K562 (cell line): ENCODE measurements around the gene RALY. TPM values are rescaled to one million over a fixed set of nuclear protein-coding genes. Genes with fewer than 3 reads are reported as not detected.

ENCODE experiments used
- CEBPG ChIP-seq, 3 experiments: fragments of 200-800 bp in 1 of 3; sonication (Bioruptor generic) in 1 of 3; sonication (generic) in 1 of 3; formaldehyde crosslinking in 1 of 3; IDR thresholded peaks in 2 of 3; conservative IDR thresholded peaks in 1 of 3; 2 replicates each; pipeline versions ENCODE4 v1.6.1 to v1.8.0; 2016 to 2022; ENCODE audit warnings: missing compliant biosample characterization in 2 of 3, missing genetic modification characterization in 2 of 3, mild to moderate bottlenecking in 1 of 3, missing genetic modification reagents in 1 of 3
- CREB1 ChIP-seq, 2 experiments: sonication (generic) in 1 of 2; formaldehyde crosslinking in 1 of 2; IDR thresholded peaks; 2 replicates each; pipeline versions ENCODE4 v1.6.1 to v1.8.0; 2012 to 2022; ENCODE audit warnings: inconsistent platforms in 1 of 2, mild to moderate bottlenecking in 1 of 2, missing genetic modification reagents in 1 of 2, moderate library complexity in 1 of 2
- E4F1 ChIP-seq: fragments of 250-450 bp; sonication (Bioruptor Pico); IDR thresholded peaks from 2 replicates; pipeline ENCODE4 v1.5.0; 2021; ENCODE audit warnings: mild to moderate bottlenecking, borderline replicate concordance
- EP400 ChIP-seq: fragments of 450-650 bp; IDR thresholded peaks from 2 replicates; pipeline ENCODE4 v1.6.1; 2017; ENCODE audit warnings: antibody characterized with exemption, mild to moderate bottlenecking, moderate library complexity
- ETV6 ChIP-seq, 3 experiments: fragments of 150-350 bp in 1 of 3; sonication (generic) in 1 of 3; formaldehyde crosslinking in 1 of 3; IDR thresholded peaks; 2 replicates each; pipeline versions ENCODE4 v1.6.1 to v1.8.0; 2014 to 2022; ENCODE audit warnings: borderline replicate concordance in 2 of 3, low read depth in 2 of 3, antibody characterized with exemption in 1 of 3, low read length in 1 of 3, mild to moderate bottlenecking in 1 of 3, missing genetic modification reagents in 1 of 3
- GABPA ChIP-seq: fragments of 200-800 bp; sonication (Bioruptor generic); conservative IDR thresholded peaks from 2 replicates; pipeline ENCODE4 v1.6.1; 2016; ENCODE audit warnings: low read depth, missing genetic modification characterization, missing compliant biosample characterization
- HNRNPUL1 ChIP-seq: fragments of 200-400 bp; formaldehyde crosslinking; IDR thresholded peaks from 2 replicates; pipeline ENCODE4 v1.6.1; 2017; ENCODE audit warnings: low read length
- NCOA1 ChIP-seq: fragments of 450-650 bp; IDR thresholded peaks from 2 replicates; pipeline ENCODE4 v1.6.1; 2016; ENCODE audit warnings: low read depth
- POLR3G ChIP-seq: IDR thresholded peaks from 2 replicates; pipeline ENCODE4 v1.6.1; 2011; ENCODE audit not compliant: insufficient read length, insufficient replicate concordance; ENCODE audit errors: extremely low read depth
- SMAD3 ChIP-seq: fragments of 450-650 bp; formaldehyde crosslinking; conservative IDR thresholded peaks from 2 replicates; pipeline ENCODE4 v1.4.0; 2020; ENCODE audit warnings: mild to moderate bottlenecking
- SRSF7 ChIP-seq: fragments of 200-400 bp; formaldehyde crosslinking; optimal IDR thresholded peaks from 2 replicates; pipeline ENCODE3; 2017; ENCODE audit warnings: mild to moderate bottlenecking, low read depth, low read length
- ZNF239 ChIP-seq: fragments of 250-450 bp; sonication (Bioruptor Pico); IDR thresholded peaks from 2 replicates; pipeline ENCODE4 v1.4.0; 2020; ENCODE audit warnings: mild to moderate bottlenecking
- ZNF311 ChIP-seq: fragments of 250-450 bp; sonication (Bioruptor Pico); IDR thresholded peaks from 2 replicates; pipeline ENCODE4 v1.4.0; 2020; ENCODE audit warnings: mild to moderate bottlenecking, moderate library complexity
- ZNF511 ChIP-seq: sonication (generic); formaldehyde crosslinking; IDR thresholded peaks from 2 replicates; pipeline ENCODE4 v1.8.0; 2022; ENCODE audit warnings: mild to moderate bottlenecking, missing genetic modification reagents
- ZNF583 ChIP-seq: fragments of 250-450 bp; sonication (Bioruptor Pico); IDR thresholded peaks from 2 replicates; pipeline ENCODE4 v1.4.0; 2020
- ZZZ3 ChIP-seq: fragments of 450-650 bp; IDR thresholded peaks from 2 replicates; pipeline ENCODE4 v1.6.1; 2016; ENCODE audit warnings: antibody characterized with exemption, mild to moderate bottlenecking, moderate library complexity
- polyA plus RNA-seq, 8 experiments: library from polyadenylated mRNA; depleted of rRNA in 4 of 8; stranded (reverse) in 5 of 8; unstranded in 3 of 8; fragments of >200 nt; fragmentation: Nextera tagmentation in 2 of 8; fragmentation: Illumina TruSeq in 1 of 8; extraction: Ambion mirVana in 2 of 8; extraction: Trizol in 1 of 8; gene quantifications; 2 replicates each; pipeline versions ENCODE4 v1.2.1 to v1.2.3, GENCODE V29; 2011 to 2014; ENCODE audit warnings: inconsistent platforms in 1 of 8, missing spikeins in 1 of 8
- total RNA-seq, 7 experiments: library from RNA; depleted of rRNA in 6 of 7; stranded (reverse); fragments of >200 nt in 6 of 7; fragmentation: Illumina TruSeq in 2 of 7; extraction: Trizol in 2 of 7; gene quantifications; 2 replicates each; pipeline versions ENCODE4 v1.2.1 to v1.2.3, GENCODE V29; 2011 to 2021; ENCODE audit warnings: low replicate concordance in 1 of 7

Gene RALY
- total and polyA plus RNA-seq, 9 of the 15 experiments (the other 6 are each of a cell fraction or from before 2014, with no cell fraction given) = 0.80 to 207 (median 128) TPM

DNA sequence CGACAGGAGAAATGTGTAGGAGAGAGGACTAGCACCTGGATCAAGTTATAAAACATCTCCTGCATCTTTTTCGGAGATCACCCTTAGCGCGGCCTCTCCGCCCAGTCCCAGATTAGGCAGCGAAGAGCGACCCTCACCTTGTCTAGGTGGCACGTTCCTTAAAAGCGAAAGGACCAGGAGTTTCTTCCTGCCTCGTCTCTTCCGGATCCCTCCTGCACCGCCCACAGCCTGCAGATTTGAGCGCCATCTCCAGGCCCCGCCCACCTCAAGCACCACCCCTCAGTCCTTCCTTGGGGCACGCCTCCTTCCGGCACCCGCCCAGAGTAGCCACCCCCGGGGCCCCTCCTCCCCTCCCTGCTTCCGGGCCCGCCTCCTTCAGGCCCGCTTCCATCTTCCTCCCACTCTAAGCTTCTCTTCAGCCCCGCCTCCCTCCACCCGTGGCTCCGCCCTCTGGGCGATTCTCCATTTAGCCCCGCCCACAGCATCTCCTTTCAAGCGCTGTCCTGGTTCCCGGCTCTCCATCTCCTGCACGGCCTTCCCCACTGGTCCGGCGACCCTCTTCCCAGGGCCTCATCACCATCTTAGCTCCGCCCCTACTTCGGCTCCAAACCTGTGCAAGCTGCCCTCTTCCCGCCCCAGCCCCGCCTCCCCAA is 662 bp upstream of the RALY start (continued):
- TF ChIP-seq ZZZ3 (no peak), ZNF583 (CRISPR knock-in tag) (no peak), ETV6 (IDR thresholded peaks at IDR 0.05; ENCODE audit: borderline replicate concordance in 1 of 2, low read depth in 2 of 2, low read length in 1 of 2) (no peak), ETV6 (CRISPR knock-in tag; IDR thresholded peaks at IDR 0.05; ENCODE audit: borderline replicate concordance) (no peak), ZNF239 (CRISPR knock-in tag) (no peak), HNRNPUL1 (no peak), CREB1 (IDR thresholded peaks at IDR 0.05) (no peak), CREB1 (CRISPR knock-in tag; IDR thresholded peaks at IDR 0.05) (peak; percentile 42; the same call in 1 of the 2 replicates), E4F1 (CRISPR knock-in tag) (no peak), CEBPG (CRISPR knock-in tag; IDR thresholded peaks at IDR 0.05) (no peak), CEBPG (tag; conservative IDR thresholded peaks at IDR 0.05 in 1 of 2, IDR thresholded peaks at IDR 0.05 in 1 of 2) (no peak), SRSF7 (no peak), ZNF511 (CRISPR knock-in tag) (no peak), POLR3G (no peak), GABPA (peak; percentile 91), EP400 (peak; percentile 80), ZNF311 (no peak), SMAD3 (CRISPR knock-in tag) (0 out of 2 replicates have a peak, but pooled peaks have one; percentile 59), NCOA1 (no peak)
